IPS-20b (cell line): ENCODE data around the gene SNX25.

Experiments
- H3K27ac ChIP-seq: one replicate; pipeline ENCODE4 v1.5.1; 2013; ENCODE audit warnings: low read length
- H3K27me3 ChIP-seq: 2 replicates; pipeline ENCODE4 v1.6.1; 2013; ENCODE audit warnings: mild to moderate bottlenecking, low read length, inconsistent platforms; ENCODE audit not compliant: insufficient read depth
- H3K36me3 ChIP-seq: 2 replicates; pipeline ENCODE4 v1.6.1; 2013; ENCODE audit warnings: low read depth, mild to moderate bottlenecking, inconsistent platforms, low read length, moderate library complexity; ENCODE audit not compliant: insufficient read depth
- H3K4me1 ChIP-seq: 2 replicates; pipeline ENCODE4 v1.6.1; 2013; ENCODE audit warnings: mild to moderate bottlenecking, control low read depth, inconsistent platforms, low read length, moderate library complexity; ENCODE audit not compliant: insufficient read depth
- H3K4me3 ChIP-seq: 2 replicates; pipeline ENCODE4 v1.5.1; 2013; ENCODE audit warnings: mild to moderate bottlenecking, low read length, inconsistent platforms
- H3K9ac ChIP-seq: 2 replicates; pipeline ENCODE4 v1.6.1; 2013; ENCODE audit warnings: low read depth, mild to moderate bottlenecking, inconsistent platforms, low read length, moderate library complexity
- H3K9me3 ChIP-seq: 2 replicates; pipeline ENCODE4 v1.6.1; 2013; ENCODE audit warnings: mild to moderate bottlenecking, low read depth, low read length, inconsistent platforms; ENCODE audit not compliant: insufficient read depth

SNX25 gene

GRCh38 chr4:185374573-185374972, 165.2 kb downstream of the SNX25 start:
- Histone ChIP-seq H3K4me1 (no peaks in the 10 kb centered on the region), H3K27me3 (no peaks in the 10 kb centered on the region), H3K9me3 (no peaks in the 10 kb centered on the region), H3K9ac (no peak overlapping the region), H3K36me3 (no peaks in the 10 kb centered on the region), H3K27ac (no peak overlapping the region), H3K4me3 (no peak overlapping the region)

- Histone ChIP-seq H3K27me3 (no peaks in the 10 kb centered on the region), H3K27ac (no peak overlapping the region), H3K36me3 (no peaks in the 10 kb centered on the region), H3K9ac (no peak overlapping the region), H3K9me3 (no peaks in the 10 kb centered on the region), H3K4me1 (no peaks in the 10 kb centered on the region), H3K4me3 (no peak overlapping the region)
Observed at GRCh38 chr4:185378264-185378663, 168.9 kb downstream of the SNX25 start.

- H3K4me1 ChIP-seq = no peaks in the 10 kb centered on the region
- H3K27me3 ChIP-seq = no peaks in the 10 kb centered on the region
- no peaks in the 10 kb centered on the region for H3K36me3 ChIP-seq
- no peak overlapping the region for H3K9ac ChIP-seq
- no peak overlapping the region for H3K27ac ChIP-seq
- no peaks in the 10 kb centered on the region for H3K9me3 ChIP-seq
- no peak overlapping the region for H3K4me3 ChIP-seq
Observed at GRCh38 chr4:185379326-185380295, 170.2 kb downstream of the SNX25 start.

- no peaks in the 10 kb centered on the region for H3K27me3 ChIP-seq
- H3K9ac ChIP-seq = no peak overlapping the region
- no peak overlapping the region for H3K4me3 ChIP-seq
- no peaks in the 10 kb centered on the region for H3K36me3 ChIP-seq
- no peak overlapping the region for H3K27ac ChIP-seq
- no peaks in the 10 kb centered on the region for H3K4me1 ChIP-seq
- H3K9me3 ChIP-seq = no peaks in the 10 kb centered on the region
Observed at GRCh38 chr4:185380320-185380719, 170.9 kb downstream of the SNX25 start.

- H3K27me3 ChIP-seq = no peaks in the 10 kb centered on the region
- no peaks in the 10 kb centered on the region for H3K9me3 ChIP-seq
- no peaks in the 10 kb centered on the region for H3K4me1 ChIP-seq
- no peaks in the 10 kb centered on the region for H3K36me3 ChIP-seq
- H3K27ac ChIP-seq = no peak overlapping the region
- H3K4me3 ChIP-seq = no peak overlapping the region
- no peak overlapping the region for H3K9ac ChIP-seq
Observed at GRCh38 chr4:185381288-185382196, 172.1 kb downstream of the SNX25 start.

GRCh38 chr4:185382754-185383153, 173.4 kb downstream of the SNX25 start:
- H3K36me3 ChIP-seq = no peaks in the 10 kb centered on the region
- no peaks in the 10 kb centered on the region for H3K27me3 ChIP-seq
- H3K27ac ChIP-seq = no peak overlapping the region
- no peaks in the 10 kb centered on the region for H3K4me1 ChIP-seq
- no peak overlapping the region for H3K4me3 ChIP-seq
- no peak overlapping the region for H3K9ac ChIP-seq
- H3K9me3 ChIP-seq = no peaks in the 10 kb centered on the region

GRCh38 chr4:185383451-185383850, 174.1 kb downstream of the SNX25 start:
- H3K9ac ChIP-seq = no peak overlapping the region
- no peaks in the 10 kb centered on the region for H3K4me1 ChIP-seq
- H3K4me3 ChIP-seq = no peak overlapping the region
- no peaks in the 10 kb centered on the region for H3K27me3 ChIP-seq
- H3K9me3 ChIP-seq = no peaks in the 10 kb centered on the region
- no peaks in the 10 kb centered on the region for H3K36me3 ChIP-seq
- H3K27ac ChIP-seq = no peak overlapping the region

- Histone ChIP-seq H3K4me3 (no peak overlapping the region), H3K27me3 (no peaks in the 10 kb centered on the region), H3K4me1 (no peaks in the 10 kb centered on the region), H3K9me3 (no peaks in the 10 kb centered on the region), H3K36me3 (no peaks in the 10 kb centered on the region), H3K27ac (no peak overlapping the region), H3K9ac (no peak overlapping the region)
Observed at GRCh38 chr4:185384061-185384460, 174.7 kb downstream of the SNX25 start.

GRCh38 chr4:185384930-185385331, 175.5 kb downstream of the SNX25 start:
- H3K4me3 ChIP-seq = no peak overlapping the region
- H3K4me1 ChIP-seq = no peaks in the 10 kb centered on the region
- H3K9me3 ChIP-seq = no peaks in the 10 kb centered on the region
- H3K27me3 ChIP-seq = no peaks in the 10 kb centered on the region
- H3K9ac ChIP-seq = no peak overlapping the region
- H3K27ac ChIP-seq = no peak overlapping the region
- H3K36me3 ChIP-seq = no peaks in the 10 kb centered on the region

GRCh38 chr4:185387957-185388356, 178.6 kb downstream of the SNX25 start:
- Histone ChIP-seq H3K27me3 (no peaks in the 10 kb centered on the region), H3K4me1 (no peaks in the 10 kb centered on the region), H3K36me3 (no peaks in the 10 kb centered on the region), H3K9ac (no peak overlapping the region), H3K4me3 (no peak overlapping the region), H3K27ac (no peak overlapping the region), H3K9me3 (no peaks in the 10 kb centered on the region)

- no peak overlapping the region for H3K9ac ChIP-seq
- H3K4me1 ChIP-seq = no peaks in the 10 kb centered on the region; the same call in 1 of the 2 replicates
- no peak overlapping the region for H3K4me3 ChIP-seq
- H3K27ac ChIP-seq = no peak overlapping the region
- no peaks in the 10 kb centered on the region for H3K36me3 ChIP-seq
- peaks cover 11% of the 10 kb centered on the region; the same call in 1 of the 2 replicates for H3K27me3 ChIP-seq
- H3K9me3 ChIP-seq = no peaks in the 10 kb centered on the region
Observed at GRCh38 chr4:185390941-185391340, 181.5 kb downstream of the SNX25 start.
